GM12878 (cell line): ENCODE results near the gene ZBED1. TPM values are rescaled to one million over a fixed set of nuclear protein-coding genes. Genes with fewer than 3 reads are reported as not detected.
"Not testable (repeated sequence)": the region's sequence is repeated elsewhere in the genome, so short reads cannot be mapped to it uniquely, and the experiment has no call there.

Source experiments
- ATAC-seq: fragments of 200-7000 bp; cut with Tn5 transposase; 3 replicates; pipeline ENCODE4 v1.9.1; 2020; ENCODE audit warnings: mild to moderate bottlenecking, moderate library complexity
- BruUV-seq: library from RNA; stranded (reverse); fragments of 400-500 nt; replicated peaks from 2 replicates; lab custom pipeline; 2021; lab: Mats Ljungman, UMichigan
- CTCF ChIA-PET: fragments of 300-600 bp; sonication (Branson Sonifier 250); formaldehyde crosslinking; extraction: SDS; loops from one replicate; lab custom pipeline; 2021; ENCODE audit warnings: inconsistent platforms; lab: Yijun Ruan, JAX
- POLR2A ChIA-PET: fragments of 350-600 bp; formaldehyde crosslinking; extraction: SDS; loops from one replicate; lab custom pipeline; 2021; ENCODE audit warnings: inconsistent platforms; lab: Charles Lee
- RAD21 ChIA-PET: fragments of 300-600 bp; sonication (Branson Sonifier 250); formaldehyde crosslinking; loops from one replicate; lab custom pipeline; 2023; ENCODE audit warnings: antibody characterized with exemption; ENCODE audit not compliant: unreplicated experiment; lab: Charles Lee
- SMC1A ChIA-PET: fragments of 300-600 bp; sonication (Branson Sonifier 250); formaldehyde crosslinking; loops from one replicate; lab custom pipeline; 2023; ENCODE audit not compliant: unreplicated experiment, uncharacterized antibody; lab: Charles Lee
- DNase-seq: peaks from one replicate; pipeline ENCODE4 v3.0.0-alpha.2; 2011; ENCODE audit warnings: low read depth, low spot score
- FAIRE-seq: peaks from 3 replicates; lab custom pipeline; 2011; peaks lifted over from hg19 to GRCh38; lab: Jason Lieb, UNC
- H2AFZ ChIP-seq: 2 replicates; pipeline ENCODE4 v1.6.0; 2011; ENCODE audit warnings: low read depth, low read length, control low read depth; ENCODE audit not compliant: control insufficient read depth
- H3K27ac ChIP-seq: 2 replicates; pipeline ENCODE4 v1.5.1; 2011; ENCODE audit warnings: control low read depth; ENCODE audit not compliant: control insufficient read depth, insufficient read depth
- H3K27me3 ChIP-seq, 2 experiments: replicated peaks in 1 of 2; 2 replicates each; pipeline versions ENCODE4 v1.6.0 to v1.6.1; 2011; ENCODE audit warnings: low read length in 1 of 2; ENCODE audit not compliant: control insufficient read depth in 2 of 2, insufficient read depth in 2 of 2
- H3K36me3 ChIP-seq, 2 experiments: 2 replicates each; pipeline ENCODE4 v1.5.1; 2011; ENCODE audit warnings: low read length in 1 of 2; ENCODE audit not compliant: control insufficient read depth in 2 of 2, insufficient read depth in 2 of 2
- H3K4me1 ChIP-seq: 2 replicates; pipeline ENCODE4 v1.6.1; 2011; ENCODE audit warnings: mild to moderate bottlenecking, low read length, moderate library complexity, mixed read lengths; ENCODE audit not compliant: control insufficient read depth, insufficient read depth
- H3K4me2 ChIP-seq: 2 replicates; pipeline ENCODE4 v1.6.0; 2011; ENCODE audit warnings: control low read depth; ENCODE audit not compliant: control insufficient read depth, insufficient read depth
- H3K4me3 ChIP-seq: fragments of 200-600 bp; sonication (generic); 2 replicates; pipeline ENCODE4 v1.5.1; 2016
- H3K79me2 ChIP-seq: 2 replicates; pipeline ENCODE4 v1.6.0; 2011; ENCODE audit warnings: low read length; ENCODE audit not compliant: control insufficient read depth, insufficient read depth
- H3K9ac ChIP-seq: 2 replicates; pipeline ENCODE4 v1.8.0; 2011; ENCODE audit warnings: low read length, control low read depth, mixed read lengths; ENCODE audit not compliant: control insufficient read depth, insufficient read depth
- H3K9me3 ChIP-seq: replicated peaks from 3 replicates; pipeline ENCODE4 v1.5.1; 2011; ENCODE audit warnings: mild to moderate bottlenecking, low read length; ENCODE audit not compliant: control insufficient read depth, insufficient read depth
- H4K20me1 ChIP-seq: 2 replicates; pipeline ENCODE4 v1.6.0; 2011; ENCODE audit not compliant: control insufficient read depth, insufficient read depth
- WGBS: methylation state at CpG from one replicate; pipeline ENCODE4 v1.1.6; 2016; ENCODE audit warnings: low lambda C conversion rate; ENCODE audit not compliant: insufficient replicate concordance, insufficient coverage; ENCODE audit errors: missing lambda C conversion rate; 5-methylcytosine and 5-hydroxymethylcytosine counted together
- in situ Hi-C: fragments of 300-500 bp; cut with MboI; formaldehyde crosslinking; loops from 9 replicates; pipeline ENCODE4 v1.14.3; 2018; ENCODE audit warnings: mixed read lengths
- intact Hi-C: fragments of 100-400 bp; cut with micrococcal nuclease; formaldehyde crosslinking; loops from one replicate; pipeline ENCODE4 v1.14.2; 2022; ENCODE audit not compliant: unreplicated experiment
- polyA plus RNA-seq, 11 experiments: library from polyadenylated mRNA; depleted of rRNA in 4 of 11; unstranded in 6 of 11; stranded (reverse) in 5 of 11; fragments of >200 nt; fragmentation: Nextera tagmentation in 4 of 11; fragmentation: Illumina TruSeq in 1 of 11; extraction: Ambion mirVana in 4 of 11; extraction: Trizol in 1 of 11; gene quantifications; 1 replicate in 1 of 11; 2 replicates in 10 of 11; pipeline versions ENCODE4 v1.2.1 to v1.2.3, GENCODE V29; 2011 to 2016; ENCODE audit warnings: inconsistent platforms in 2 of 11, missing spikeins in 2 of 11, low read depth in 1 of 11
- total RNA-seq, 4 experiments: library from RNA; depleted of rRNA in 3 of 4; stranded (reverse); fragments of >200 nt in 3 of 4; fragmentation: Illumina TruSeq in 1 of 4; extraction: Trizol in 1 of 4; gene quantifications; 2 replicates each; pipeline versions ENCODE4 v1.2.1 to v1.2.3, GENCODE V29; 2013 to 2021

Gene ZBED1
- total and polyA plus RNA-seq, 10 of the 15 experiments (the other 5 are each of a cell fraction or from before 2014, with no cell fraction given): 1.9 to 75.5 (median 40.5) TPM

GRCh38 chrX:2471126-2471525 lies 29.6 kb downstream of the ZBED1 start:
- BruUV-seq, H4K20me1 ChIP-seq, H3K27ac ChIP-seq, intact Hi-C loops, H3K9ac ChIP-seq, in situ Hi-C loops, H3K27me3 ChIP-seq, H3K36me3 ChIP-seq, CTCF ChIA-PET, H3K4me3 ChIP-seq, DNase-seq, POLR2A ChIA-PET, H3K79me2 ChIP-seq, RAD21 ChIA-PET, H2AFZ ChIP-seq, H3K9me3 ChIP-seq, SMC1A ChIA-PET, H3K4me2 ChIP-seq, ATAC-seq, FAIRE-seq, H3K4me1 ChIP-seq: not testable (repeated sequence)
- 100% methylated on average over 10 of the region's 10 CpGs for WGBS

GRCh38 chrX:2469852-2470251 lies 30.9 kb downstream of the ZBED1 start:
- H3K9ac ChIP-seq, H3K9me3 ChIP-seq, H4K20me1 ChIP-seq, POLR2A ChIA-PET, H3K79me2 ChIP-seq, H3K4me2 ChIP-seq, ATAC-seq, FAIRE-seq, DNase-seq, in situ Hi-C loops, H3K4me3 ChIP-seq, H3K27me3 ChIP-seq, H3K36me3 ChIP-seq, SMC1A ChIA-PET, CTCF ChIA-PET, H3K27ac ChIP-seq, RAD21 ChIA-PET, H3K4me1 ChIP-seq, intact Hi-C loops, BruUV-seq, H2AFZ ChIP-seq: not testable (repeated sequence)
- 88% methylated on average over 4 of the region's 4 CpGs for WGBS
